Testis (tissue), 3 donors: ENCODE results near the gene VRTN. TPM values are rescaled to one million over a fixed set of nuclear protein-coding genes. Genes with fewer than 3 reads are reported as not detected.

Experiments
- DNase-seq: peaks from one replicate; pipeline ENCODE4 v3.0.0-alpha.2; 2019
- H3K27ac ChIP-seq, 2 donors: fragments of 200-600 bp; sonication (generic); one replicate each; pipeline ENCODE4 v1.5.1; 2019
- H3K27me3 ChIP-seq: fragments of 200-600 bp; sonication (generic); one replicate; pipeline ENCODE4 v1.5.1; 2019
- H3K36me3 ChIP-seq: fragments of 200-600 bp; sonication (generic); one replicate; pipeline ENCODE4 v1.5.1; 2017; ENCODE audit warnings: low read depth; ENCODE audit errors: missing control alignments
- H3K4me1 ChIP-seq: fragments of 200-600 bp; sonication (generic); one replicate; pipeline ENCODE4 v1.5.1; 2019
- H3K4me3 ChIP-seq, 2 donors: fragments of 200-600 bp; sonication (generic); one replicate each; pipeline ENCODE4 v1.5.1; 2017 to 2019
- H3K9me3 ChIP-seq: fragments of 200-600 bp; sonication (generic); one replicate; pipeline ENCODE4 v1.5.1; 2017
- POLR2A ChIP-seq: fragments of 450-650 bp; IDR thresholded peaks from one replicate; pipeline ENCODE4 v1.6.1; 2017; ENCODE audit warnings: antibody characterized with exemption, mild to moderate bottlenecking, moderate library complexity
- WGBS, 2 donors: methylation state at CpG; one replicate each; pipeline ENCODE4 v1.1.5; 2018; 5-methylcytosine and 5-hydroxymethylcytosine counted together
- intact Hi-C: fragments of 100-400 bp; cut with DNase I; formaldehyde crosslinking; loops from one replicate; pipeline ENCODE4 v1.15.1; 2023; ENCODE audit warnings: low total_unique reads
- polyA plus RNA-seq: library from polyadenylated mRNA; stranded (reverse); fragments of 350-450 nt; fragmentation: Illumina TruSeq; extraction: RNeasy Lipid Tissue Mini Kit (QIAGEN cat#74804); gene quantifications from one replicate; pipeline ENCODE4 v1.2.3, GENCODE V29; 2014; ENCODE audit warnings: low read depth, low replicate concordance; ENCODE audit not compliant: insufficient read depth
- total RNA-seq, 2 donors: library from RNA; depleted of rRNA; stranded (reverse); fragments of >200 nt; gene quantifications; one replicate each; pipeline ENCODE4 v1.2.3, GENCODE V29; 2016
- TF ChIP-seq, protein P1 (sequence below), 3 experiments: fragments of 450-650 bp in 2 of 3; fragments of 200-600 bp in 1 of 3; sonication (generic) in 1 of 3; IDR thresholded peaks; one replicate each; pipeline ENCODE4 v1.5.1; 2016 to 2019; ENCODE audit warnings: antibody characterized with exemption in 3 of 3, mild to moderate bottlenecking in 2 of 3, moderate library complexity in 1 of 3

The VRTN gene
- total and polyA plus RNA-seq, 3 donors from 2014 or later: 0.47 to 3.5 (median 1.6) TPM

DNA sequence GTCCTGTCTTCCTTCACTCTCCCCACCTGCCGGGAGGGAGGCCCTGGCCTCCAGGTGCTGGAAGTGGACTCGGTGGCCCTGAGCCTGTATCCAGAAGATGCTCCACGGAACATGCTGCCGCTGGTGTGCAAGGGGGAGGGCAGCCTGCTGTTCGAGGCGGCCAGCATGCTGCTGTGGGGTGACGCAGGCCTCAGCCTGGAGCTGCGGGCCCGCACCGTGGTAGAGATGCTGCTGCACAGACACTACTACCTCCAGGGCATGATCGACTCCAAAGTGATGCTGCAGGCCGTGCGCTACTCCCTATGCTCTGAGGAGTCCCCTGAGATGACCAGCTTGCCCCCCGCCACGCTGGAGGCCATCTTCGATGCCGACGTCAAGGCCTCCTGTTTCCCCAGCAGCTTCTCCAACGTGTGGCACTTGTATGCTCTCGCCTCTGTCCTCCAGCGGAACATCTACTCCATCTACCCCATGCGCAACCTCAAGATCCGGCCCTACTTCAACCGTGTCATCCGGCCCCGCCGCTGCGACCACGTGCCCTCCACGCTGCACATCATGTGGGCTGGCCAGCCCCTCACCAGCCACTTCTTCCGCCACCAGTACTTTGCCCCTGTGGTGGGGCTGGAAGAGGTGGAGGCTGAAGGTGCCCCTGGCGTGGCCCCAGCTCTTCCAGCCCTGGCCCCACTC lies 8.8 kb downstream of the VRTN start:
- Histone ChIP-seq H3K4me1 (no peaks in the 10 kb centered on the region), H3K36me3 (no peaks in the 10 kb centered on the region), H3K9me3 (no peaks in the 10 kb centered on the region), H3K4me3 (no peak overlapping the region), H3K27me3 (no peaks in the 10 kb centered on the region), H3K27ac (no peak overlapping the region)
- WGBS, 2 donors: 91 to 93% methylated on average over 23 to 32 of the region's 32 CpGs
- TF ChIP-seq, protein P1, sequence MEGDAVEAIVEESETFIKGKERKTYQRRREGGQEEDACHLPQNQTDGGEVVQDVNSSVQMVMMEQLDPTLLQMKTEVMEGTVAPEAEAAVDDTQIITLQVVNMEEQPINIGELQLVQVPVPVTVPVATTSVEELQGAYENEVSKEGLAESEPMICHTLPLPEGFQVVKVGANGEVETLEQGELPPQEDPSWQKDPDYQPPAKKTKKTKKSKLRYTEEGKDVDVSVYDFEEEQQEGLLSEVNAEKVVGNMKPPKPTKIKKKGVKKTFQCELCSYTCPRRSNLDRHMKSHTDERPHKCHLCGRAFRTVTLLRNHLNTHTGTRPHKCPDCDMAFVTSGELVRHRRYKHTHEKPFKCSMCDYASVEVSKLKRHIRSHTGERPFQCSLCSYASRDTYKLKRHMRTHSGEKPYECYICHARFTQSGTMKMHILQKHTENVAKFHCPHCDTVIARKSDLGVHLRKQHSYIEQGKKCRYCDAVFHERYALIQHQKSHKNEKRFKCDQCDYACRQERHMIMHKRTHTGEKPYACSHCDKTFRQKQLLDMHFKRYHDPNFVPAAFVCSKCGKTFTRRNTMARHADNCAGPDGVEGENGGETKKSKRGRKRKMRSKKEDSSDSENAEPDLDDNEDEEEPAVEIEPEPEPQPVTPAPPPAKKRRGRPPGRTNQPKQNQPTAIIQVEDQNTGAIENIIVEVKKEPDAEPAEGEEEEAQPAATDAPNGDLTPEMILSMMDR (IDR thresholded peaks at IDR 0.05): no peak
- no peak for TF ChIP-seq POLR2A
- intact Hi-C loops: no loop called here
- no peak for DNase-seq

DNA sequence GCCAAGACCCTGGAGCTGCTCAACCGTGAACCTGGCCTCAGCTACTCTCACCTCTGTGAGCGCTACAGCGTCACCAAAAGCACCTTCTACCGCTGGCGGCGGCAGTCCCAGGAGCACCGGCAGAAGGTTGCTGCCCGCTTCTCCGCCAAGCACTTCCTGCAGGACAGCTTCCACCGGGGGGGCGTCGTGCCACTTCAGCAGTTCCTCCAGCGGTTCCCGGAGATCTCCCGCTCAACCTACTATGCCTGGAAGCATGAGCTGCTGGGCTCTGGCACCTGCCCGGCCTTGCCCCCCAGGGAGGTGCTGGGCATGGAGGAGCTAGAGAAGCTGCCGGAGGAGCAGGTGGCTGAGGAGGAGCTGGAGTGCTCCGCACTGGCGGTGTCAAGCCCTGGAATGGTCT lies 9.3 kb downstream of the VRTN start:
- WGBS, 2 donors: 92 to 95% methylated on average over 15 to 19 of the region's 19 CpGs
- Histone ChIP-seq H3K9me3 (no peaks in the 10 kb centered on the region), H3K36me3 (no peaks in the 10 kb centered on the region), H3K27ac (no peak overlapping the region), H3K4me1 (no peaks in the 10 kb centered on the region), H3K4me3 (no peak overlapping the region), H3K27me3 (no peaks in the 10 kb centered on the region)
- intact Hi-C loops: no loop called here
- TF ChIP-seq, protein P1 (IDR thresholded peaks at IDR 0.05): no peak
- no peak for TF ChIP-seq POLR2A
- DNase-seq: no peak

DNA sequence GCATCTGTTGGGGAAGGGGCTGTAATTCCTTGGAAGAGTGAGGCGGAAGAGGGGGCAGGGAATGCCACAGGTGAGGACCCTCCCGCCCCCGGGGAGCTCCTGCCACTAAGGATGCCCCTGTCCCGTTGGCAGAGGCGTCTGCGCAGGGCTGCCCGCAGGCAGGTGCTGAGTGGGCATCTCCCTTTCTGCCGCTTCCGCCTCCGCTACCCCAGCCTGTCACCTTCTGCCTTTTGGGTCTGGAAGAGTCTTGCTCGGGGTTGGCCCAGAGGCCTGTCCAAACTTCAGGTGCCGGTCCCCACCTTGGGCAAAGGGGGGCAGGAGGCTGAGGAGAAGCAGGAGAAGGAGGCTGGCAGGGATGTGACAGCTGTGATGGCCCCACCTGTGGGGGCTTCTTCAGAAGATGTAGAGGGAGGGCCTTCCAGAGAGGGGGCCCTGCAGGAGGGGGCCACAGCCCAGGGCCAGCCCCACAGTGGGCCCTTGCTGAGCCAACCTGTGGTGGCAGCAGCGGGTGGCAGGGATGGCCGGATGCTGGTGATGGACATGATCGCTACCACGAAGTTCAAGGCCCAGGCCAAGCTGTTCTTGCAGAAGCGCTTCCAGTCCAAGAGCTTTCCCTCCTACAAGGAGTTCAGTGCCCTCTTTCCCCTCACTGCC lies 10.0 kb downstream of the VRTN start:
- Histone ChIP-seq H3K27me3 (no peaks in the 10 kb centered on the region), H3K27ac (no peak overlapping the region), H3K4me1 (no peaks in the 10 kb centered on the region), H3K36me3 (no peaks in the 10 kb centered on the region), H3K9me3 (no peaks in the 10 kb centered on the region), H3K4me3 (no peak overlapping the region)
- intact Hi-C loops: no loop called here
- DNase-seq: no peak
- TF ChIP-seq POLR2A: no peak
- TF ChIP-seq, protein P1 (IDR thresholded peaks at IDR 0.05): no peak
- WGBS, 2 donors: 88 to 94% methylated on average over 11 to 12 of the region's 17 CpGs

DNA sequence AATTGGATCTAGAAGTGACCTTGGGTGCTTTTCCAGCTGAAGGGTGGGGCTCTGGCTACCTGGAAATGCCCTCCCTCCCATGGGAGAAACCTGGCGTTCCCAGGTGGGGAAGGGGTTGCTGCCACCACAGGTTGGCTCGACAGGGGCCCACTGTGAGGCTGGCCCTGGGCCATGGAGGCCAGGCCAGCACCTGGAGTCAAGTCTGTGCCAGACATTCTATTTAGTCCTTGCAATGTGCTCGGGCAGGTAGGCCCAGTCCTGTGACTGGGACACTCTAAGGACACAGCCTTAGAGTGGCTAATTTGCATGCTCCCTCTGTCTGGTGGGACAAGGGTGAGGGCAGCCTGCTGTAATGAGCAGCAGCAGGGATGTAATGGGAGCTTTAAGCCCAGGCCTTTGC lies 11.9 kb downstream of the VRTN start:
- Histone ChIP-seq H3K27me3 (no peaks in the 10 kb centered on the region), H3K36me3 (no peaks in the 10 kb centered on the region), H3K4me1 (no peaks in the 10 kb centered on the region), H3K27ac (no peak overlapping the region), H3K9me3 (no peaks in the 10 kb centered on the region), H3K4me3 (no peak overlapping the region)
- 67 to 76% methylated on average over 3 of the region's 3 CpGs for WGBS, 2 donors
- intact Hi-C loops: loop anchor here (10.0 kb wide), 1 partner anchor 115 kb away; no protein-coding TSS in a partner anchor
- no peak for DNase-seq
- TF ChIP-seq, protein P1 (IDR thresholded peaks at IDR 0.05): no peak
- no peak for TF ChIP-seq POLR2A
